GM12891 (cell line): Measurements from ENCODE around the gene KDM4B.

Experiments used
- POLR2A ChIP-seq: IDR thresholded peaks from 2 replicates; pipeline ENCODE4 v1.6.1; 2011; ENCODE audit warnings: low read depth, low read length, control low read depth
- POLR2AphosphoS5 ChIP-seq: IDR thresholded peaks from 2 replicates; pipeline ENCODE4 v1.6.1; 2011; ENCODE audit warnings: low read depth, low read length, control low read depth
- SPI1 ChIP-seq: IDR thresholded peaks from 2 replicates; pipeline ENCODE4 v1.6.1; 2011; ENCODE audit warnings: low read depth, low read length, control low read depth
- TAF1 ChIP-seq: IDR thresholded peaks from 2 replicates; pipeline ENCODE4 v1.6.1; 2011; ENCODE audit warnings: low read depth, low read length, control low read depth

DNA sequence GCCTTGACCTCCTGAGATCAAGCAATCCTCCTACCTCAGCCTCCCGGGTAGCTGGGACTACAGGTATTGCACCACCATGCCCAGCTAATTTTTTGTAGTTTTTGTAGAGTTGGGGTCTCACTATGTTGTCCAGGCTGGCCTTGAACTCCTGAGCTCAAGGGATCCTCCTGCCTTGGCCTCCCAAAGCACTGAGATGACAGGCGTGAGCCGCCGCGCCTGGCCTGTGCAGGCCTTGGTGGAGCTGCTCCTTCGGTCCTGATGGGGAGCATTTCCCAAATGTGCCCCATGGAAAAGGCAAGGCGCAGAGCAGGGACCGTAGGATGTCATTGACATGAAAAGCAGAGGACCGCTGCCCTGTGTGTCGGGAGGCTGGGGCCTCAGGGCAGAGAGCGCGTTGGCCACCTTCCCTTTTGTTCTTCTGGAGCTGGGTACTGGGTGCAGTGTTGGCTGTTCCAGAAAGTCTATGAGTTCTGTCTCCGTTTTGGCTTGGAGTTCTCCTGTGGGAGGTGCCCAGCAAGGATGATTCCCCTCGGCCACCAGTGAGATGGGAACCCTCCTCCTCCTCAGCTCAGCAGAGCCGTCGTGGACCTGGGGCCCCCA is 128.5 kb downstream of the KDM4B start:
- no peak for TF ChIP-seq POLR2A
- TF ChIP-seq POLR2AphosphoS5: no peak
- TF ChIP-seq SPI1: no peak
- TF ChIP-seq TAF1: no peak
